ENCODE results near the gene HOXD8. TPM values are rescaled to one million over a fixed set of nuclear protein-coding genes. Genes with fewer than 3 reads are reported as not detected.
A peak's percentile ranks its signal among the peaks of the same experiment; 100 is the strongest.

Gene HOXD8
- 2.8 TPM in 1 of 2 replicates, not detected in the other for total RNA-seq (ENCODE audit: low replicate concordance)
- long read RNA-seq = 0 reads

DNA sequence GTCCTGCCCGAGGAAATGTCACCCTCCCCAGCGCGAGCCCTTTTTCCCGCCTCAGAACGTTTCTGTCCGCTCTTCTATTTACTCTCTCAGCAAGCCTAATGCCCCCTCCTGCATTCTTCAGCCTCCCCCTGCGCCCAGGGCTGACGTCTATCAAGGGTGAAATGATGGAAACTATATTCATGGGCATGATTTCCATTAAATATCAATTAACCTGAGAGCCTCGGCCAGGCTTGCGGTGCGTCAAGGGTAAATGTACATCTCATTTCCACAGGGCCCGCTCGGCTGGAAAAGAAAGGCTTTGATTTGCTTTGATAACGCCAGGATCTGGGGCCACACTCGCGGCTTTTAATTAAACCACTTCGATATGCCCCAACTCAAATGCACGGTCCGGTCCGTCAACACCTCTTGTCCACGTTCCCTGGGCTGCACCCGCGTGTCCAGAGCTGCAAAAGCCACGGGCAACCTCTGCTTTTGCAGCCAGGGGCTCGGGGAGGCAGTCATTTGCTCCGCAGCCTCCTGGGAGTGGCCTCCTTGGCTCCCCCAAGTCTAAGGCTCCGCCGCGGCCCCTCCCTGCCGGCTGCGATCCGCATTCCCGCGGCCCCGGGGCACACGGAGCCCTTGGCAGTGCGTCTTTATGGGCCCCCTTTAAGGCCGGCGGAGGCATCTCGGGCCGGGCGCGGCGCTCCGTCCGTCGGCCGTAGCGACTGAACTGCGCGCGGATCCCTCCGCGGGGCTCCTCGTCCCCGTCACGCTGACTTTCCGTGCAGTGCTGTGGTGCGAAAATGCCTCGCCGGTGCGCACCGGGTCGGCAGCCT lies at the start of gene HOXD8:
TSS of gene HOXD8 (plus strand) at position 724 of the 815 bp plus-strand sequence. CDS start 662 bp downstream, outside the sequence.
- TF ChIP-seq, protein P1, sequence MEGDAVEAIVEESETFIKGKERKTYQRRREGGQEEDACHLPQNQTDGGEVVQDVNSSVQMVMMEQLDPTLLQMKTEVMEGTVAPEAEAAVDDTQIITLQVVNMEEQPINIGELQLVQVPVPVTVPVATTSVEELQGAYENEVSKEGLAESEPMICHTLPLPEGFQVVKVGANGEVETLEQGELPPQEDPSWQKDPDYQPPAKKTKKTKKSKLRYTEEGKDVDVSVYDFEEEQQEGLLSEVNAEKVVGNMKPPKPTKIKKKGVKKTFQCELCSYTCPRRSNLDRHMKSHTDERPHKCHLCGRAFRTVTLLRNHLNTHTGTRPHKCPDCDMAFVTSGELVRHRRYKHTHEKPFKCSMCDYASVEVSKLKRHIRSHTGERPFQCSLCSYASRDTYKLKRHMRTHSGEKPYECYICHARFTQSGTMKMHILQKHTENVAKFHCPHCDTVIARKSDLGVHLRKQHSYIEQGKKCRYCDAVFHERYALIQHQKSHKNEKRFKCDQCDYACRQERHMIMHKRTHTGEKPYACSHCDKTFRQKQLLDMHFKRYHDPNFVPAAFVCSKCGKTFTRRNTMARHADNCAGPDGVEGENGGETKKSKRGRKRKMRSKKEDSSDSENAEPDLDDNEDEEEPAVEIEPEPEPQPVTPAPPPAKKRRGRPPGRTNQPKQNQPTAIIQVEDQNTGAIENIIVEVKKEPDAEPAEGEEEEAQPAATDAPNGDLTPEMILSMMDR (conservative IDR thresholded peaks at IDR 0.05) = no peak
- Mint-ChIP-seq H3K4me3 (peak within 1 kb of the TSS; percentile 89), H3K36me3 (no peaks in the 10 kb centered on the region), H3K4me1 (ENCODE audit: unreplicated experiment) (peaks cover 26% of the 10 kb centered on the region), H3K27me3 (peaks cover 89% of the 10 kb centered on the region), H3K9me3 (no peaks in the 10 kb centered on the region), H3K27ac (peak within 1 kb of the TSS; percentile 69)
- peak; percentile 81 for DNase-seq (ENCODE audit: extremely low spot score, unreplicated experiment)

DNA sequence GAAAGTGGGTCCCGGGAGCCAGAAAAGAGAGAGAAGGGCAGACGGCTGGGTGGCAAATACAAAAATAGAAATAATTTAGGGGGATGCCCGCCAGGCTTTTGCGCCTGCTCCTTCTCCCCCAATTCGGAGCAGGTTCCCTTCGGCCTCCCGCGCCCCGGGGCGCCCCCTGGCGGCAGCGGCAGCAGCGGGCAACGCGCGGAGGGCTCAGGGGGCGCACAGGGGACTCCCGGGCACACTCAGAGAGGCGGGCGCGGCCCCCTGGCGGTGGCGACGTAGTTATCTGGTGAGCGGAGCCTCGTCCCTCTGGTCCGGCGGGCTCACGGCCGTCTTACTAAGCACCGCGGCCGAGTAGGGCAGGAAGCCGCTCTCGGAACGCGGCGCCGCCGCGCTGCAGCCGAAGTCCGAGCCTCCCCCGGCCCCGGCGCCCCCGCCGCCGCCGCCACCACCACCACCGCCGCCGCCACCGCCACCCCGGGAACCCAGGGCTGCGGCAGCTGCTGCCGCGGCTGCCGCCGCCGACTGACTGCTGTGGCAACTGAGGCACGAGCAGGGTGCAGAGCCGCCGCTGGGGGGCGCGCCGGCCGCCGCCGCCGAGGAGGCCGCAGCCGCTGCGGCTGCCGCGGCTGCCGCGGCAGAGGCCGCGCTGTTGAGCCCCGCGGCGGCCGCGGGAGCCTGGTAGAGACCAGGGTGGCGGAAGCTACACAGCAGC lies 49.5 kb upstream of the HOXD8 start:
- peak overlapping the region; percentile 86 for H3K4me3 Mint-ChIP-seq
- H3K36me3 Mint-ChIP-seq = no peaks in the 10 kb centered on the region

DNA sequence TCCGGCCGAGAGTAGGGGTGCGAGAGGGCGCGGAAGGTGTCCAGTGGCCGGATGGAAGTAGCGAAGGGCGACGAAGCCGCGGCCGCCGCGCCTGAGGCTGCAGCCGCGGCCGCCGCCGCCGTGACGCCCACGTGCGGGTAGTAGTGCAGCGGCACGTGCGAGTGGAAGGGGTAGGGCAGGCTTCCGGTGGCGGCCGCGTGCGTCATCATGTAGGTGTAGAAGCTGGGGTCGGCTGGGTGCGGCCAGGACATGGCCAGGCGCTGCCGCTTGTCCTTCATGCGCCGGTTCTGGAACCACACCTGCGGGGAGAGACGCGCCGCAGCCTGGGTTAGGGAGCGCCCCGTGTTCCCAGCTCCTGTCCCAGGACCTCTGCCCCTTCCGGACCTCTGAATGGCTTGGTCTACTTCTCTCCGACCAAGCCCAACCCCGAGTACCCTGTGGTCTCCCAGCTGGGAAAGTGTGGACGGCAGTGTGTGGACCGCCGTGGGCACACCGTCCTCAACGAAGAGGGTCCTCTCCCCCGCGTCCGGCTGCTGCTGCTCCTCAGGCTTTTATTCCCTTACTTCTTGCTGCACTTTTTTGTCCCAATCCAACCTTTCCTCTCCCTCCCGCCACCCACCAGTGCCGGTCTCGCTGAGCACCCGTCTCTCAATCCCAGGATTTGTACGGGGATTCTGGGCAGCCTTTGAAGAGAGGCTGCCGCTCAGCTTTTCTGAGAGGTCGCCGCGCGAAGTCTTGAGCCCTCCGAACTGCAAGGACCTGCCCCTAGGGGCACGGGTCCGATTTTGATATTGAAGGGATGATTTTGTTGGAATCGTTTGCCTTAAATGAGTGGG lies 48.7 kb upstream of the HOXD8 start:
- Mint-ChIP-seq H3K9me3 (no peaks in the 10 kb centered on the region), H3K27ac (peak overlapping the region; percentile 36), H3K4me1 (ENCODE audit: unreplicated experiment) (peaks cover 32% of the 10 kb centered on the region), H3K27me3 (peaks cover 94% of the 10 kb centered on the region), H3K36me3 (no peaks in the 10 kb centered on the region), H3K4me3 (peak overlapping the region; percentile 67)
- DNase-seq (ENCODE audit: extremely low spot score, unreplicated experiment) = no peak
- TF ChIP-seq, protein P1 (conservative IDR thresholded peaks at IDR 0.05) = no peak

More for the DNA sequence above, 49.5 kb upstream of the HOXD8 start:
- TF ChIP-seq, protein P1 (conservative IDR thresholded peaks at IDR 0.05) = peak; percentile 95
- Mint-ChIP-seq H3K4me1 (ENCODE audit: unreplicated experiment) (peaks cover 32% of the 10 kb centered on the region), H3K9me3 (no peaks in the 10 kb centered on the region), H3K27ac (peak overlapping the region; percentile 62), H3K27me3 (peaks cover 94% of the 10 kb centered on the region)
- DNase-seq (ENCODE audit: extremely low spot score, unreplicated experiment) = no peak

DNA sequence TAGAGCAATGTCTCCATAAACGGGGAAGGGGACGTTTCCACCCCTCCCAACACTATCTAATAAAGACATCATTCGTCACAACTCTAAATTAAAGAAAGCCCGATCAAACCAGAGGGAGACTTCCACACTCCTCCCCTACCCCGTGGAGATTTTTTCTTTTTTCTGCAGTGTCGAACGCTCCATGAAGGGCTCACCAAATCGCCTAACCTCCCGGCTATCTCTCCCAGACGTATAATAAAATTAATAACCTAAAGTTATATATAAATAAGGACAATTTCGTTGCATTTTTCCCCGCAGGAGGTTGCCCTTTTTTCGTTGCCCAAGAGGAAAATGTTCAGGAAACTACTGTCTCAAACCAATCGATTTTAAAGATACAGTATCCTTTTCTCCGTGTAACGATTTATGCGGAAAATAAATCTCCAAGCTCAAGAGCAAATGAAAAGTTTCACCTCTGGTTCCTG lies 48.1 kb upstream of the HOXD8 start:
- Mint-ChIP-seq H3K36me3 (no peaks in the 10 kb centered on the region), H3K9me3 (no peaks in the 10 kb centered on the region), H3K27me3 (peaks cover 94% of the 10 kb centered on the region), H3K27ac (peak overlapping the region; percentile 36), H3K4me1 (ENCODE audit: unreplicated experiment) (peaks cover 32% of the 10 kb centered on the region), H3K4me3 (peak overlapping the region; percentile 67)
- DNase-seq (ENCODE audit: extremely low spot score, unreplicated experiment) = no peak
- TF ChIP-seq, protein P1 (conservative IDR thresholded peaks at IDR 0.05) = no peak

Data from type B pancreatic cell (in vitro differentiated cells).